GM10266 (cell line): ENCODE measurements around the gene MMP23B.

Experiments
- DNase-seq: peaks from one replicate; pipeline ENCODE4 v3.0.0; 2012; ENCODE audit errors: extremely low spot score
- CTCF ChIP-seq: IDR thresholded peaks from 2 replicates; pipeline ENCODE4 v1.5.1; 2012; ENCODE audit warnings: mild to moderate bottlenecking, low read depth; ENCODE audit not compliant: control insufficient read depth, insufficient read depth; ENCODE audit errors: missing control alignments

Gene MMP23B

GRCh38 chr1:1614204-1614953, 17.6 kb upstream of the MMP23B start:
- DNase-seq = no peak

GRCh38 chr1:1614954-1615255, 17.1 kb upstream of the MMP23B start:
- DNase-seq = no peak
- TF ChIP-seq CTCF = no peak

More at GRCh38 chr1:1614204-1614953, 17.6 kb upstream of the MMP23B start:
- TF ChIP-seq CTCF = no peak

- TF ChIP-seq CTCF = no peak
Observed at GRCh38 chr1:1615256-1616044, 16.5 kb upstream of the MMP23B start, which contains the start of gene MIB2. MIB2 (plus strand) TSS chr1:1615500; CDS start chr1:1623453, 7,953 bp downstream.

GRCh38 chr1:1616045-1616790, 15.8 kb upstream of the MMP23B start:
- no peak for TF ChIP-seq CTCF
- peak; percentile 84 for DNase-seq

More at GRCh38 chr1:1615256-1616044, 16.5 kb upstream of the MMP23B start, which contains the start of gene MIB2:
- DNase-seq = peak; percentile 100

DNA sequence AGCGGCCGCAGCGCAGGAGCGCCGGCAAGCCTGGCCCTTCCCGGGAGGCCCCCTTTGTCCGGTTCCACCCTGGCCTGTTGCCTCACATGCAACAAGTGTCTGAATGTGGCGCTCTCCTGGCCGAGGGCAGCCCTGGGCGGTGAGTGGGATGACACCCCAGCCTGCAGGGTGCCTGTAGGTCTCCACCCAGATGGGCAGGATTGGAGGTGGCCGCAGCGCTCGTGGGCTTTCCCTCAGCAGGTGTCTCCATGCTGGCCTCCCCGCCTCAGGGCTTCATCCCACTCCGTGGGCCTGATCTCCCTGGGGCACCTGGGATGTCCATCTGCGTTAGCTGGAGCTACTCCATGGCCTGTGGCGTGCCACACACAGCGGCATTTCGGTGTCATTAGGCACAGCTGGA, 15.1 kb upstream of the MMP23B start:
- TF ChIP-seq CTCF = no peak
- no peak for DNase-seq

DNA sequence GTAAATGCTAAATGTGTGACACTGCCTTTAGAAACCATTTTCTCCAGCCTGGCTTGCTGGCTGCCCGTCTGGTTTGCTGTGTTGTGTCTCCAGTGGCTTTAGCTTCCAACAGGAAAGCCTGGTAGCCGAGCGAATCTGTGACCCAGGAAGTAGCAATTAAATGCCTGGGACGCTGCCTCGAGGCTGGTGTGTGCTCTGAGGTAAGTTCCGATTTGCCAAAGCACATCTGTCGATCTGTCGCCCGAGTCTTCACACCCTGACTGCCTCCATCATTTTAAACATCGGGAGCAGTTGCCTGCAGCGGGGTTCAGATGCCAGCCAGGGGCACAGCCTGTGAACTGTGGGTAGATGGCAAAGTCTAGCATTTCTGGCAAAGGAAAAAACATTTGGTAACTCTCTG, 14.5 kb upstream of the MMP23B start:
- no peak for TF ChIP-seq CTCF
- no peak for DNase-seq
